Keratinocyte (primary cell): ENCODE data around the gene GALNT8. TPM values are rescaled to one million over a fixed set of nuclear protein-coding genes. Genes with fewer than 3 reads are reported as not detected.

Experiments
- DNase-seq: peaks from one replicate; pipeline ENCODE4 v3.0.0-alpha.2; 2011; ENCODE audit warnings: low read depth, missing footprints, low spot score
- FAIRE-seq: peaks from 2 replicates; lab custom pipeline; 2011; peaks lifted over from hg19 to GRCh38; lab: Jason Lieb, UNC
- H2AFZ ChIP-seq: 2 replicates; pipeline ENCODE4 v1.6.0; 2012; ENCODE audit warnings: low read length, control low read depth, inconsistent platforms; ENCODE audit not compliant: control insufficient read depth
- H3K27ac ChIP-seq: 2 replicates; pipeline ENCODE4 v1.5.1; 2011; ENCODE audit warnings: low read length; ENCODE audit not compliant: control insufficient read depth, insufficient read depth
- H3K27me3 ChIP-seq: 3 replicates; pipeline ENCODE4 v1.6.0; 2011; ENCODE audit warnings: low read length; ENCODE audit not compliant: control insufficient read depth, insufficient read depth; ENCODE audit errors: extremely low read depth
- H3K36me3 ChIP-seq, 2 experiments: 2 replicates in 1 of 2; 3 replicates in 1 of 2; pipeline ENCODE4 v1.5.1; 2011; ENCODE audit warnings: low read length in 2 of 2, mild to moderate bottlenecking in 1 of 2; ENCODE audit not compliant: control insufficient read depth in 2 of 2, insufficient read depth in 2 of 2; ENCODE audit errors: extremely low read depth in 1 of 2
- H3K4me1 ChIP-seq: 3 replicates; pipeline ENCODE4 v1.5.1; 2011; ENCODE audit warnings: low read length; ENCODE audit not compliant: control insufficient read depth, insufficient read depth; ENCODE audit errors: extremely low read depth
- H3K4me2 ChIP-seq: 3 replicates; pipeline ENCODE4 v1.6.0; 2011; ENCODE audit warnings: low read depth, low read length; ENCODE audit not compliant: control insufficient read depth, insufficient read depth; ENCODE audit errors: extremely low read depth
- H3K4me3 ChIP-seq, 3 experiments: fragments of 200-600 bp in 1 of 3; sonication (generic) in 1 of 3; 2 replicates in 2 of 3; 3 replicates in 1 of 3; pipeline ENCODE4 v1.5.1; 2011 to 2016; ENCODE audit warnings: low read length in 3 of 3, mild to moderate bottlenecking in 3 of 3, control low read depth in 2 of 3, inconsistent platforms in 1 of 3, low read depth in 1 of 3, mixed read lengths in 1 of 3, mixed run types in 1 of 3, moderate library complexity in 1 of 3; ENCODE audit not compliant: control insufficient read depth in 2 of 3, insufficient read depth in 2 of 3; ENCODE audit errors: extremely low read depth in 1 of 3
- H3K79me2 ChIP-seq: 2 replicates; pipeline ENCODE4 v1.6.0; 2012; ENCODE audit warnings: low read length; ENCODE audit not compliant: control insufficient read depth, insufficient read depth
- H3K9ac ChIP-seq: 3 replicates; pipeline ENCODE4 v1.6.0; 2011; ENCODE audit warnings: low read length; ENCODE audit not compliant: control insufficient read depth, insufficient read depth; ENCODE audit errors: extremely low read depth
- H3K9me1 ChIP-seq: 3 replicates; pipeline ENCODE4 v1.6.0; 2011; ENCODE audit warnings: low read length; ENCODE audit not compliant: control insufficient read depth, insufficient read depth; ENCODE audit errors: extremely low read depth
- H3K9me3 ChIP-seq: 2 replicates; pipeline ENCODE4 v1.5.1; 2012; ENCODE audit warnings: low read depth, low read length; ENCODE audit not compliant: control insufficient read depth
- H4K20me1 ChIP-seq: 3 replicates; pipeline ENCODE4 v1.6.0; 2011; ENCODE audit warnings: low read length; ENCODE audit not compliant: control insufficient read depth, insufficient read depth; ENCODE audit errors: extremely low read depth
- EZH2 ChIP-seq: IDR thresholded peaks from one replicate; pipeline ENCODE4 v1.6.1; 2012; ENCODE audit warnings: inconsistent platforms, mild to moderate bottlenecking, low read length, moderate library complexity
- dilution Hi-C: fragments of 300-500 bp; cut with MboI; formaldehyde crosslinking; loops from one replicate; pipeline ENCODE4 v1.7.0; 2020; ENCODE audit warnings: low sequenced_read_pairs; ENCODE audit not compliant: extremely low pct_ligation_motif_present
- polyA plus RNA-seq, 5 experiments: library from polyadenylated mRNA; depleted of rRNA in 3 of 5; stranded (reverse) in 3 of 5; stranded (forward) in 1 of 5; unstranded in 1 of 5; fragments of >200 nt; gene quantifications; 1 replicate in 1 of 5; 2 replicates in 3 of 5; 3 replicates in 1 of 5; pipeline versions ENCODE4 v1.2.1 to v1.2.3, GENCODE V29; 2011 to 2012; ENCODE audit warnings: missing spikeins in 2 of 5, low read depth in 1 of 5, low replicate concordance in 1 of 5
- TF ChIP-seq, protein P1 (sequence below), 3 experiments: IDR thresholded peaks in 1 of 3; conservative IDR thresholded peaks in 1 of 3; optimal IDR thresholded peaks in 1 of 3; 2 replicates in 2 of 3; 3 replicates in 1 of 3; pipeline versions ENCODE3 to v1.5.1; 2011; ENCODE audit warnings: low read length in 3 of 3, mild to moderate bottlenecking in 3 of 3, moderate library complexity in 2 of 3, control low read depth in 1 of 3, inconsistent platforms in 1 of 3; ENCODE audit not compliant: insufficient read depth in 2 of 3; ENCODE audit errors: extremely low read depth in 1 of 3

Gene GALNT8
- polyA plus RNA-seq, 1 donor (not counting 4 experiments of a cell fraction or from before 2014, with no cell fraction given): 0.10 TPM

DNA sequence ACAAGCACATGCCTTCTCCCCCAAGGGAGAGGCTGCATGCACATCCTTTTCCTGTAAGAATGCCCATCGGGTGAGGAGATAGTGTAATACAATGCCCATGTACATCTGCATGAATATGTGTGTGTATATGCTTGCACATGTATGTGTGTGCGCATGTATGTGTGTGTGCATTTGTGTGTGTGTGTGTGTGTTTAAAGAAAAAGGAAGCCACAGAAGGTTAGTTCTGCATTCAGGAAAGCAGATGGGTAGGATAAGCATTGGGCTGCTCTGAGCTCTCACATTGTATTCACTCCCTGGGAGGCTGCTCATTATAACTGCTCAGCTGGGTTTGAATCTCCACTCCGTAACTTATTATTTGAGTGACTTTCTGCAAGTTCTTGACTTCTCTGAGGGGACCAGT lies 74.3 kb downstream of the GALNT8 start:
- Histone ChIP-seq H2AFZ (no peak overlapping the region), H3K4me2 (no peak overlapping the region), H4K20me1 (no peaks in the 10 kb centered on the region), H3K4me3 (no peak overlapping the region), H3K27ac (no peak overlapping the region), H3K79me2 (no peaks in the 10 kb centered on the region), H3K27me3 (no peaks in the 10 kb centered on the region), H3K9me3 (no peaks in the 10 kb centered on the region), H3K9me1 (no peaks in the 10 kb centered on the region), H3K4me1 (no peaks in the 10 kb centered on the region), H3K36me3 (no peaks in the 10 kb centered on the region), H3K9ac (no peak overlapping the region)
- dilution Hi-C loops: no loop called here
- DNase-seq (no peak), FAIRE-seq (no peak)
- no peak for TF ChIP-seq EZH2

DNA sequence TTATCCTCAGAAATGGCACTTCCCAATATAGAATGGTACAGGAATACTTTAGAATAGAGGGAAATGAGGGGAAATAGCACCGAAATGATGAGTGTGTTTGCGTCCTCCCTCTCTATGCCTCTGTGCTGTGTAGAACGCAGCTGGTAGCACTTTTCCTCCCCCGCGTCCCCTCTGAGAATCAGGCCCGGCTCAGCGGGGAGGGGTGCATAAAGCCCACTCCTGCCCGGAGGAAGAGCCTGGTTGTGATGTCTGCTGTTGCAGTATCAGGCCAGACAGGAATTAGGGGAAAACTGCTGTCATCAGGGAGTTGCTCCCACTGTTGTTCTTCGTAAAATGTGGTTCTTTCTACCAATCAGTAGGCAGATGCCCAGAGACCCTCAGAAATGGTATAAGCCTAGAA lies 76.0 kb downstream of the GALNT8 start:
- TF ChIP-seq EZH2: no peak
- TF ChIP-seq, protein P1, sequence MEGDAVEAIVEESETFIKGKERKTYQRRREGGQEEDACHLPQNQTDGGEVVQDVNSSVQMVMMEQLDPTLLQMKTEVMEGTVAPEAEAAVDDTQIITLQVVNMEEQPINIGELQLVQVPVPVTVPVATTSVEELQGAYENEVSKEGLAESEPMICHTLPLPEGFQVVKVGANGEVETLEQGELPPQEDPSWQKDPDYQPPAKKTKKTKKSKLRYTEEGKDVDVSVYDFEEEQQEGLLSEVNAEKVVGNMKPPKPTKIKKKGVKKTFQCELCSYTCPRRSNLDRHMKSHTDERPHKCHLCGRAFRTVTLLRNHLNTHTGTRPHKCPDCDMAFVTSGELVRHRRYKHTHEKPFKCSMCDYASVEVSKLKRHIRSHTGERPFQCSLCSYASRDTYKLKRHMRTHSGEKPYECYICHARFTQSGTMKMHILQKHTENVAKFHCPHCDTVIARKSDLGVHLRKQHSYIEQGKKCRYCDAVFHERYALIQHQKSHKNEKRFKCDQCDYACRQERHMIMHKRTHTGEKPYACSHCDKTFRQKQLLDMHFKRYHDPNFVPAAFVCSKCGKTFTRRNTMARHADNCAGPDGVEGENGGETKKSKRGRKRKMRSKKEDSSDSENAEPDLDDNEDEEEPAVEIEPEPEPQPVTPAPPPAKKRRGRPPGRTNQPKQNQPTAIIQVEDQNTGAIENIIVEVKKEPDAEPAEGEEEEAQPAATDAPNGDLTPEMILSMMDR (optimal IDR thresholded peaks at IDR 0.05 in 1 of 3, IDR thresholded peaks at IDR 0.05 in 1 of 3, conservative IDR thresholded peaks at IDR 0.05 in 1 of 3; ENCODE audit: extremely low read depth in 1 of 3, insufficient read depth in 2 of 3, low read length in 3 of 3): no peak
- Histone ChIP-seq H3K27ac (no peak overlapping the region), H3K36me3 (no peaks in the 10 kb centered on the region), H3K9ac (no peak overlapping the region), H3K79me2 (no peaks in the 10 kb centered on the region), H4K20me1 (no peaks in the 10 kb centered on the region), H3K4me1 (no peaks in the 10 kb centered on the region), H3K9me3 (no peaks in the 10 kb centered on the region), H3K27me3 (no peaks in the 10 kb centered on the region), H2AFZ (no peak overlapping the region), H3K9me1 (no peaks in the 10 kb centered on the region), H3K4me2 (no peak overlapping the region), H3K4me3 (no peak overlapping the region)
- DNase-seq (no peak), FAIRE-seq (no peak)
- dilution Hi-C loops: no loop called here
